Tibial artery (tissue), 4 donors: ENCODE data around the gene DPP3.

Experiments
- DNase-seq, 2 donors: peaks; one replicate each; pipeline ENCODE4 v3.0.0-alpha.2; 2019
- H3K27ac ChIP-seq, 2 donors: fragments of 200-600 bp; sonication (generic) in 1 of 2; 1 replicate in 1 of 2; 2 replicates in 1 of 2; pipeline ENCODE4 v1.5.1; 2018 to 2019; ENCODE audit warnings: mild to moderate bottlenecking in 1 of 2
- H3K27me3 ChIP-seq, 2 donors: fragments of 200-600 bp; sonication (generic) in 1 of 2; one replicate each; pipeline versions ENCODE4 v1.5.1 to v1.6.0; 2016 to 2019
- H3K36me3 ChIP-seq, 3 donors: fragments of 200-600 bp; sonication (generic) in 2 of 3; one replicate each; pipeline ENCODE4 v1.5.1; 2016 to 2019; ENCODE audit warnings: mild to moderate bottlenecking in 2 of 3
- H3K4me1 ChIP-seq, 4 donors: fragments of 200-600 bp; sonication (generic) in 2 of 4; 1 replicate in 3 of 4; 2 replicates in 1 of 4; pipeline ENCODE4 v1.5.1; 2016 to 2019
- H3K4me3 ChIP-seq, 2 donors: fragments of 200-600 bp; sonication (generic) in 1 of 2; 1 replicate in 1 of 2; 2 replicates in 1 of 2; pipeline ENCODE4 v1.5.1; 2018 to 2019; ENCODE audit warnings: mild to moderate bottlenecking in 2 of 2
- H3K9me3 ChIP-seq, 3 donors: fragments of 200-600 bp; sonication (generic) in 1 of 3; one replicate each; pipeline ENCODE4 v1.5.1; 2016 to 2019
- CTCF ChIP-seq, 2 experiments: fragments of 200-600 bp in 1 of 2; fragments of 450-650 bp in 1 of 2; IDR thresholded peaks; one replicate each; pipeline ENCODE4 v1.5.1; 2017 to 2019; ENCODE audit warnings: antibody characterized with exemption in 2 of 2, mild to moderate bottlenecking in 1 of 2, moderate library complexity in 1 of 2
- intact Hi-C: fragments of 100-400 bp; cut with DNase I; formaldehyde crosslinking; loops from one replicate; pipeline ENCODE4 v1.15.0; 2023; ENCODE audit warnings: low total_unique reads

DPP3 gene

GRCh38 chr11:66497206-66497605 lies 17.0 kb downstream of the DPP3 start:
- Histone ChIP-seq H3K36me3 (peaks cover 19 to 91% (median 62%) of the 10 kb centered on the region in 3 donors), H3K4me1 (no peaks in the 10 kb centered on the region), H3K9me3 (no peaks in the 10 kb centered on the region), H3K27ac (no peak overlapping the region), H3K4me3 (no peak overlapping the region), H3K27me3 (no peaks in the 10 kb centered on the region)
- no peak for TF ChIP-seq CTCF (IDR thresholded peaks at IDR 0.05)
- intact Hi-C loops, result no loop called here
- no peak for DNase-seq

DNA sequence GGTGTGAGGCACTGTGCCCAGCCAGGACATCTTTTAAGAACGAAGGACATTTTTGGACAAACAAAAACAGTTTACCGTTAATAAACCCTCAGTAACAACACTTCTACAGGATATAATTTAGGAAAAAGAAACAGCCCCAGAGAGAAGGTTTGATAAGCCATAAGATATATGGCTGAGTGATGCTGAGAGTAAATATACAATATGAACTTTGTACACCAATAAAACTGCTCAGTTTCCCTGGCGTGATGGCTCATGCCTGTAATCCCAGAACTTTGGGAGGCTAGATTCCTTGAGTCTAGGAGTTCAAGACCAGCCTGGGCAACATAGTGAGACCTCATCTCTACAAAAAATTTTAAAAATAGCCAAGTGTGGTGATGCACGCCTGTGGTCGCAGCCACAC lies 18.3 kb downstream of the DPP3 start:
- no peak for TF ChIP-seq CTCF (IDR thresholded peaks at IDR 0.05)
- H3K36me3 ChIP-seq, result peaks cover 10 to 89% (median 56%) of the 10 kb centered on the region in 3 donors
- intact Hi-C loops, result no loop called here

DNA sequence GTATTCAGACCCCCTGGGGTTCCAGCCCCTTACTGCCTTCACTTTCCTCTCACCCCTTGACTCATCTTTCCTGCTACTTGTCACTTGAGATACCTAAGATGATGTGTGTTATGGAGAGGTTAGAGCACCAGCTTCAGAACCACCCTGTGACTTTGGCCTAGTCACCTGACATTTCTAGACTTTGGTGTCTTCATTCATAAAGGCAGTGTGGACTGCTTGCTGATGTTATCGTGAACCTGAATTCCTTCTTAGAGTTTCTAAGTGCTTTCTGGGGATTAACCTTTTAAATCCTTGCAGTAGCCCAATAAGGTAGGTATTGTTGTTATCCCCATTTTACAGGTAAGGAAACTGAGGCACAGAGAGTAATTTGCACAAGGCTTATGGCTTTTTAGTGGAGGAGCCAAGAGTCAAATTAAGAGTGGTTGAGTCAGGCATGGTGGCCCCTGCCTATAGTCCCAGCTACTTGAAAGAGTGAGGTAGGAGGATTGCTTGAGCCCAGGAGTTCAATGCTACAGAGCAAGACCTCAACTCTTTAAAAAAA lies 25.1 kb downstream of the DPP3 start:
- Histone ChIP-seq H3K27ac (no peak overlapping the region), H3K27me3 (no peaks in the 10 kb centered on the region), H3K4me3 (no peak overlapping the region), H3K36me3 (peaks cover 0 to 47% (median 16%) of the 10 kb centered on the region in 3 donors), H3K4me1 (peaks cover 0 to 6% (median 3%) of the 10 kb centered on the region in 4 donors), H3K9me3 (no peaks in the 10 kb centered on the region)
- intact Hi-C loops, result no loop called here
- DNase-seq, result no peak
- TF ChIP-seq CTCF (IDR thresholded peaks at IDR 0.05), result no peak

More for the DNA sequence above, 18.3 kb downstream of the DPP3 start:
- Histone ChIP-seq H3K4me3 (no peak overlapping the region), H3K9me3 (no peaks in the 10 kb centered on the region), H3K4me1 (no peaks in the 10 kb centered on the region), H3K27me3 (no peaks in the 10 kb centered on the region), H3K27ac (no peak overlapping the region)
- no peak for DNase-seq

DNA sequence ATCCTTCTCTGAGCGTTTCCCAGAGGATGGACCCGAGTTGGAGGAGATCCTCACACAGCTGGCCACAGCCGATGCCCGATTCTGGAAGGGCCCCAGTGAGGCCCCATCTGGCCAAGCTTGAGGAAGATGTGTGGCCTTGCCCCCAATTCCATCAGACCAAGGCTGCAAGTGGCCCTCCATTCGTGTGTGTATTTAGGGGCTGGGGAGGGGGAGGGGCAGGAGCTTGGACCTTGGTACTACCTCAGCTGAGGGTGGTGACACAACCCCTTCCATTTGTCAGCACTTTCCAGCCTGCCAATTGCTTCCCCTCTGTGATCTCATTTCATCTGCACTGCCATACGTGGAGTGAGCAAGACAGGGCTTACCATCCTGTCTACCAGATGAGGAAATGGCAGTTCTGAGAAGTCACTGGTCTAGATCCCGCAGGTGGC lies 28.9 kb downstream of the DPP3 start:
- no peak overlapping the region for H3K27ac ChIP-seq

DNA sequence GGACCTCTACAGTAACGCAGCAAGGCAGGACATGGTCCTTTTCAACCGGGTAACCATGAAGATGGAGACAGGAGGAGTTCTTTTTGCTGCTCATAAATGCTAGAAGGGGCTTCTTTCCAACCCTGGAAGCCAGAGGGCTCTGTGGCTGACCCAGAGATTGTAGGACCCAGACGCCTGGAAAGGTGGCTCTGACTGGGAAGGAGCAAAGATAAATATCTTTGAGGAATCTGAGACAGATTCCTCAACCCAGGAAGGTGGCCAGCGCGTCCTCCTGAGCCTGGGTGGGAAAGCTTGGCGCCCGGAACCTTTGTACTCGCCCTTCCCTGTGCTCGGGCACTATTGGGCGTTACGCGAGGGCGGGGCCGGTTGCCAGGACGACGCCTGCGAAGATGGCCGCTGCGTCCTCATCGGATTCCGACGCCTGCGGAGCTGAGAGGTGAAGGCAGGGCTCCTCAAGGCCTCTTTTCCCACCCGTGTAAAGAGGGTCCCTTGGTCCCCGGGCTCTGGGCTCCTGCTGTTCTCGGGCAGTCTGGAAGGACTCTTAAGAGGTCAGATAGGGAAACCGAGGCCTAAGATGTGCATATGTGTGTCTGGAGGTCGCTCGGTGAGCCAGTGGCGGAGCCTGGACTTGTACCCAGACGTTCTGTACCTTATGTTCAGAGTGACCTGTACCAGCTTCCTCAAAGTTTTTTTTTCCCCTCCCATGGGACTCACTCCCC lies 30.2 kb downstream of the DPP3 start, which contains the start of gene BBS1:
BBS1 (plus strand) TSS at position 365 of the 719 bp plus-strand sequence; CDS start at position 390, 25 bp downstream.
- Histone ChIP-seq H3K4me3 (peak within 1 kb of the TSS; percentile 85 to 95), H3K27me3 (no peaks in the 10 kb centered on the region), H3K27ac (peak within 1 kb of the TSS; percentile 70 to 78), H3K36me3 (peaks cover 0 to 28% (median under 1%) of the 10 kb centered on the region in 3 donors), H3K4me1 (peaks cover 0 to 16% (median 11%) of the 10 kb centered on the region in 4 donors), H3K9me3 (no peaks in the 10 kb centered on the region)
- DNase-seq, result peak; percentile 86 to 92
- no peak for TF ChIP-seq CTCF (IDR thresholded peaks at IDR 0.05)
- intact Hi-C loops, result no loop called here

More for the DNA sequence above, 28.9 kb downstream of the DPP3 start:
- Histone ChIP-seq H3K9me3 (no peaks in the 10 kb centered on the region), H3K36me3 (peaks cover 0 to 27% (median 9%) of the 10 kb centered on the region in 3 donors), H3K4me3 (no peak overlapping the region), H3K27me3 (no peaks in the 10 kb centered on the region), H3K4me1 (peaks cover 0 to 16% (median 11%) of the 10 kb centered on the region in 4 donors)
- intact Hi-C loops, result no loop called here
- no peak for DNase-seq
- TF ChIP-seq CTCF (IDR thresholded peaks at IDR 0.05), result no peak
